Ascending aorta (tissue), 2 donors: ENCODE results near the gene CD300E. TPM values are rescaled to one million over a fixed set of nuclear protein-coding genes. Genes with fewer than 3 reads are reported as not detected.
A peak's percentile ranks its signal among the peaks of the same experiment; 100 is the strongest.
"Not testable (repeated sequence)": the region's sequence is repeated elsewhere in the genome, so short reads cannot be mapped to it uniquely, and the experiment has no call there.

Experiments used
- DNase-seq, 2 donors: peaks; one replicate each; pipeline ENCODE4 v3.0.0-alpha.2; 2019; ENCODE audit warnings: low spot score in 2 of 2
- H3K27ac ChIP-seq, 2 donors: fragments of 200-600 bp; sonication (generic); one replicate each; pipeline ENCODE4 v1.5.1; 2016 to 2017; ENCODE audit warnings: mild to moderate bottlenecking in 1 of 2
- H3K27me3 ChIP-seq: fragments of 200-600 bp; sonication (generic); one replicate; pipeline ENCODE4 v1.5.1; 2017
- H3K36me3 ChIP-seq, 2 donors: fragments of 200-600 bp; sonication (generic); one replicate each; pipeline ENCODE4 v1.5.1; 2016
- H3K4me1 ChIP-seq, 2 donors: fragments of 200-600 bp; sonication (generic); one replicate each; pipeline ENCODE4 v1.5.1; 2016 to 2017; ENCODE audit warnings: mild to moderate bottlenecking in 1 of 2
- H3K4me3 ChIP-seq, 2 donors: fragments of 200-600 bp; sonication (generic); one replicate each; pipeline ENCODE4 v1.5.1; 2016 to 2017; ENCODE audit warnings: mild to moderate bottlenecking in 1 of 2
- H3K9me3 ChIP-seq, 2 donors: fragments of 200-600 bp; sonication (generic); one replicate each; pipeline ENCODE4 v1.5.1; 2016
- CTCF ChIP-seq, 3 experiments: fragments of 200-600 bp in 2 of 3; fragments of 450-650 bp in 1 of 3; sonication (generic) in 2 of 3; IDR thresholded peaks; one replicate each; pipeline ENCODE4 v1.5.1; 2016 to 2019; ENCODE audit warnings: antibody characterized with exemption in 3 of 3, mild to moderate bottlenecking in 1 of 3, moderate library complexity in 1 of 3
- intact Hi-C: fragments of 100-400 bp; cut with DNase I; formaldehyde crosslinking; loops from one replicate; pipeline ENCODE4 v1.15.1; 2023
- total RNA-seq: library from RNA; depleted of rRNA; stranded (reverse); fragments of >200 nt; gene quantifications from one replicate; pipeline ENCODE4 v1.1.0, GENCODE V29; 2016

Gene CD300E
- total RNA-seq, 1 donor from 2014 or later = 0.21 TPM

DNA sequence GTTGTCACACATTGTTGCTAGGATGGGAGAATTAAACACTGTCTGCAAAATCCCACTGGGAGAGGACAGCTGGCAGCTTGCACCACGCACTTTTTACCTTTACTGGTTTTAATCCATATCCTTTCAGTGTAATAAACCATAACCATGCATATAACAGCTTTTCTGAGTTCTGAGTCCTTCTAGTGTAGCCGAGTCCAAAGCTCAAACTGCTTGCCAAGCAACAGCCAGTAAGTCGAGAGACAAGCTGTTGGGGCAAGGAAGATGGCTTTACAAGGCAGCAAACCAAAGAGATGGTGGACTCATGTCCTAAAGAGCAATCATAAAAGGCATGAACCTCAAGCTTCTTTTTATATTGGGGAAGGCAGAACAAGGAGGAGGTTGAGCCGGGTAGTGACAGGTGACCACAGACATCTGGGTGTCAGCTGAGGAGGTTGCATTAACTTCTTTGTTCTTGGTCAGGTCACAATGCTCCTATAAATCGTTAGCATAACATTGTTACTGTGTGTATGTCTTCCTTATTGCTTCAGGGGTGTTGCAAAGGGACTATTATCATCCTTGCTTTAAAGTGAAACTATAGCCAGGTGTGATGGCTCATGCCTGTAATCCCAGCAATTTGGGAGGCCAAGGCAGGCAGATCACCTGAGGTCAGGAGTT is 48.9 kb downstream of the CD300E start:
- H3K4me1 ChIP-seq = no peaks in the 10 kb centered on the region
- no peaks in the 10 kb centered on the region for H3K36me3 ChIP-seq
- no peaks in the 10 kb centered on the region for H3K9me3 ChIP-seq
- no peaks in the 10 kb centered on the region for H3K27me3 ChIP-seq
- no peak overlapping the region for H3K4me3 ChIP-seq
- H3K27ac ChIP-seq = no peak overlapping the region
- TF ChIP-seq CTCF (IDR thresholded peaks at IDR 0.05) = no peak
- intact Hi-C loops = no loop called here
- no peak for DNase-seq

GRCh38 chr17:74573635-74574034 is 49.9 kb downstream of the CD300E start:
- H3K4me3 ChIP-seq, H3K9me3 ChIP-seq, DNase-seq, H3K4me1 ChIP-seq, H3K27me3 ChIP-seq, H3K36me3 ChIP-seq, H3K27ac ChIP-seq, intact Hi-C loops: not testable (repeated sequence)

GRCh38 chr17:74573169-74573568 is 50.4 kb downstream of the CD300E start:
- TF ChIP-seq CTCF (IDR thresholded peaks at IDR 0.05) = no peak
- no peak overlapping the region for H3K27ac ChIP-seq
- H3K4me3 ChIP-seq = no peak overlapping the region
- no peaks in the 10 kb centered on the region for H3K27me3 ChIP-seq
- no peak for DNase-seq
- no peaks in the 10 kb centered on the region for H3K4me1 ChIP-seq
- intact Hi-C loops = no loop called here
- no peaks in the 10 kb centered on the region for H3K36me3 ChIP-seq
- H3K9me3 ChIP-seq = no peaks in the 10 kb centered on the region

GRCh38 chr17:74571621-74572270 is 51.8 kb downstream of the CD300E start:
- intact Hi-C loops = no loop called here

GRCh38 chr17:74569020-74570003 is 54.2 kb downstream of the CD300E start:
- no peak overlapping the region for H3K4me3 ChIP-seq
- H3K27me3 ChIP-seq = no peaks in the 10 kb centered on the region
- intact Hi-C loops = no loop called here
- TF ChIP-seq CTCF (IDR thresholded peaks at IDR 0.05) = no peak
- no peak overlapping the region for H3K27ac ChIP-seq
- no peaks in the 10 kb centered on the region for H3K9me3 ChIP-seq
- H3K36me3 ChIP-seq = no peaks in the 10 kb centered on the region
- DNase-seq = peak; percentile 65 to 79
- H3K4me1 ChIP-seq = no peaks in the 10 kb centered on the region

More at GRCh38 chr17:74571621-74572270, 51.8 kb downstream of the CD300E start:
- TF ChIP-seq CTCF (IDR thresholded peaks at IDR 0.05) = no peak
- Histone ChIP-seq H3K9me3 (no peaks in the 10 kb centered on the region), H3K4me1 (no peaks in the 10 kb centered on the region), H3K4me3 (no peak overlapping the region), H3K27me3 (no peaks in the 10 kb centered on the region), H3K27ac (no peak overlapping the region), H3K36me3 (no peaks in the 10 kb centered on the region)
- DNase-seq = no peak
